ENCODE results near the gene GRP.

DNA sequence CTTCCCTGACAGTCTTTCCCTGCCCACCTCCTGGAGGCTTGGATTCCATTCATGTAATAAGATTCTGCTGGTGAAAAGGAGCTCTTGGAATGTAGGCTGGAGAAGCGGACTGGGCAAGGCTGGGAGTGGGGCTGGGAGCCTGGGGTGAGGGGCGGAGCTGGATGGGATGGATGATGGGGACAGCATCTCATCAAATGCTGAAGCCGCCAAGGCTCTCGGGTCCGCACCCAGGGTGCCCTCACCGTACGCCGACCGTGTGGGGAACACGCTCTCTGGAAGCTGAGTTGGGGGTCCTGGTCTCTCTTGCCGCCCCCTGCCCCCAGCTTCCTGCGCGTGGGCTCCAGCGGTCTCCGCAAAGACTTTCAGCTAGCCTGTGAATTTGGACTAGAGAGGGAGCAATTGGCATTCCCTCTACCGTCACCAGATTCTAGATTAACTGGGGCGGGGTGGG, 44.2 kb downstream of the GRP start:
- TF ChIP-seq, protein P1, sequence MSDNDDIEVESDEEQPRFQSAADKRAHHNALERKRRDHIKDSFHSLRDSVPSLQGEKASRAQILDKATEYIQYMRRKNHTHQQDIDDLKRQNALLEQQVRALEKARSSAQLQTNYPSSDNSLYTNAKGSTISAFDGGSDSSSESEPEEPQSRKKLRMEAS (IDR thresholded peaks at IDR 0.05), result no peak
- TF ChIP-seq ESRRA (IDR thresholded peaks at IDR 0.05; ENCODE audit: borderline replicate concordance, low read length) (no peak), POLR2A (IDR thresholded peaks at IDR 0.05; ENCODE audit: low read length) (no peak), BHLHE40 (IDR thresholded peaks at IDR 0.05; ENCODE audit: low read depth, low read length) (no peak), RAD21 (conservative IDR thresholded peaks at IDR 0.05 in 1 of 2, IDR thresholded peaks at IDR 0.05 in 1 of 2) (no peak)
- TF ChIP-seq, protein P2, sequence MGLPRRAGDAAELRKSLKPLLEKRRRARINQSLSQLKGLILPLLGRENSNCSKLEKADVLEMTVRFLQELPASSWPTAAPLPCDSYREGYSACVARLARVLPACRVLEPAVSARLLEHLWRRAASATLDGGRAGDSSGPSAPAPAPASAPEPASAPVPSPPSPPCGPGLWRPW (IDR thresholded peaks at IDR 0.05), result no peak
- TF ChIP-seq, protein P3, sequence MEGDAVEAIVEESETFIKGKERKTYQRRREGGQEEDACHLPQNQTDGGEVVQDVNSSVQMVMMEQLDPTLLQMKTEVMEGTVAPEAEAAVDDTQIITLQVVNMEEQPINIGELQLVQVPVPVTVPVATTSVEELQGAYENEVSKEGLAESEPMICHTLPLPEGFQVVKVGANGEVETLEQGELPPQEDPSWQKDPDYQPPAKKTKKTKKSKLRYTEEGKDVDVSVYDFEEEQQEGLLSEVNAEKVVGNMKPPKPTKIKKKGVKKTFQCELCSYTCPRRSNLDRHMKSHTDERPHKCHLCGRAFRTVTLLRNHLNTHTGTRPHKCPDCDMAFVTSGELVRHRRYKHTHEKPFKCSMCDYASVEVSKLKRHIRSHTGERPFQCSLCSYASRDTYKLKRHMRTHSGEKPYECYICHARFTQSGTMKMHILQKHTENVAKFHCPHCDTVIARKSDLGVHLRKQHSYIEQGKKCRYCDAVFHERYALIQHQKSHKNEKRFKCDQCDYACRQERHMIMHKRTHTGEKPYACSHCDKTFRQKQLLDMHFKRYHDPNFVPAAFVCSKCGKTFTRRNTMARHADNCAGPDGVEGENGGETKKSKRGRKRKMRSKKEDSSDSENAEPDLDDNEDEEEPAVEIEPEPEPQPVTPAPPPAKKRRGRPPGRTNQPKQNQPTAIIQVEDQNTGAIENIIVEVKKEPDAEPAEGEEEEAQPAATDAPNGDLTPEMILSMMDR (IDR thresholded peaks at IDR 0.05), result no peak
